Muscle of back (tissue), 11 donors: ENCODE measurements around the gene LHPP. TPM values are rescaled to one million over a fixed set of nuclear protein-coding genes. Genes with fewer than 3 reads are reported as not detected.
A peak's percentile ranks its signal among the peaks of the same experiment; 100 is the strongest.

Source experiments
- DNase-seq, 3 donors: peaks; one replicate each; pipeline versions ENCODE4 v3.0.0 to v3.0.0-alpha.2; 2013
- polyA plus RNA-seq, 10 donors: library from polyadenylated mRNA; unstranded; fragments of 120-200 nt; gene quantifications; one replicate each; pipeline ENCODE4 v1.2.1, GENCODE V29; 2013; ENCODE audit not compliant: insufficient read length in 10 of 10

LHPP gene
- polyA plus RNA-seq, 10 donors: 5.2 to 8.6 (median 7.5) TPM

DNA sequence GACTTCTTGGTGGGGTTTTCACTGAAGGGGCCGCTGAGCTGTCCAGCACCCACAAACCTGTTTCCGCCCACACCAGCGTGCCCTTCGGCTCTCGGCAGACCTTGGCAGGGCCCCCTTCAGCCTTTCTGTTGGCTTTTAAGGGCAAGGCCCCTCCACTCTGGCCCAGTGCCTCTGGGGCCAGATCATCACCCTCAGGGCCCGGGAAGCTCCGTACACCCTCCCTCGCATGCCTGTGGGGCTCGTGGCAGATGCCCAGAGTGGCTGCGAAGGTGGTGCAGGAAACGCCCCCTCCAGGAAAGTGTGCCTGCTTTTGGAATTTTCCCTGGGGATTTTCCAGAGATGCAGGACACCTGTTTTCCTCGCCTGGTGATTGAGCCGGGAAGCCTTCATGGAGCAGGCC is 7.0 kb downstream of the LHPP start:
- no peak for DNase-seq

- DNase-seq: no peak
These were observed 8.4 kb downstream of the LHPP start for GRCh38 chr10:124469956-124470484.

DNA sequence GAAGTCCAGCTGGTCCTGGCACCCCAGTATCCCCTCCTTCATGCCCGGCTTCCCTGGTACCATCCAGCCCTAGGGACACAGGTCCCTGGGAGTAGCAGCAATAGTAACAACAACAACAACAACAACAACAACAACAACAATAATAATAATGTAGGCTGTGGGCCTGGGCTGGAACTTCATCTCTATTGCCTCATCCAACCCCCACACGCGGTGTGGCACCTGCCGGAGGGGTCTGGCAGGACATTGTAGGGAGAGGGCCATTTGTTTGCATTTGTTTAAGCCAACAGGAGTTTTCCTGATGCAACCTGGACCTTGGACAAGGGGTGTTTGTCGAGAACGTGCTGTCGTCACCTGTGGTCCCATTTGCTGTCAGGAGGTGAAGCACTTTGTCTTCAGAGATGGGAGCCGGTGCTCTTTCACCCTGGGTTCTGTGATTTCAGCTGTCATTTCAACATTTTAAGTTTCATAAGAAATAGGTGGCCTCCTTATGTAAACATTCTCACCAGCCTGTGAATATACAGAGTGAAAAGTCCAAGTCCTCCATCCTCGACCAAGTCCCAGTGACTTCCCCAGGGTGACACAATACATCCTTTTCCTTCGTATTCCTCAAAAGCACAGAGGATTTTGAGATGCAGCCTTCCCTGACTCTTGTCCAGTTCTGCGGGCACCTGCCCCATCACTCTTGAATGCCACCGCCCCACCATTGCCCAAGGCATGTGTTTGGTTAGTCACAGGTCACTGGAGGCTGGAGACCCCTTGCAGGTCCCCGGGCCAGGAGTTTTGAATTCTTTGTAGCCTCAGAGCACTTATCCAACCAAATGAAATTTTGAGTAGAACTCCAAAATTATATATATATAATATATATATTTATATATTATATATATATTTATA is 9.2 kb downstream of the LHPP start:
- no peak for DNase-seq

GRCh38 chr10:124472071-124472470 is 10.4 kb downstream of the LHPP start:
- no peak for DNase-seq

DNA sequence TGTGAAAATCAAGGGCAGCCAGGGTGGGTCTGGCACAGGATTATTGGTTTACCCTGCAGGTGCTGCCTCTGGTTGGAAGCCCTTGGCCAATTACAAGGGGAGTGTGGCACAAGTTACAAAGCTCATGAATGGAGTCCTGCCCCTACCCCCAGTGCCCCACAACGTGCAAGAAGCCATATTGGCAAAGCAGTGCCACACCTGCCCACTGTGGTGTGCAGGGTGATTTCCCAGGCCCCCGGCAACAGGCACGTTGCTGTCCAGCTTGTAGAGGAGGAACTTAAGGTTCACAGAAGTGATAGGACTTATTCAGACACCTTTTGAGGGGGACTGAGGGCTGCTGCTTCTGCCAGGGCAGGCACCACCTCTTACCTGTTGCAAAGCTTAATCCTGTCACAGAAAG is 11.4 kb downstream of the LHPP start:
- no peak for DNase-seq

DNA sequence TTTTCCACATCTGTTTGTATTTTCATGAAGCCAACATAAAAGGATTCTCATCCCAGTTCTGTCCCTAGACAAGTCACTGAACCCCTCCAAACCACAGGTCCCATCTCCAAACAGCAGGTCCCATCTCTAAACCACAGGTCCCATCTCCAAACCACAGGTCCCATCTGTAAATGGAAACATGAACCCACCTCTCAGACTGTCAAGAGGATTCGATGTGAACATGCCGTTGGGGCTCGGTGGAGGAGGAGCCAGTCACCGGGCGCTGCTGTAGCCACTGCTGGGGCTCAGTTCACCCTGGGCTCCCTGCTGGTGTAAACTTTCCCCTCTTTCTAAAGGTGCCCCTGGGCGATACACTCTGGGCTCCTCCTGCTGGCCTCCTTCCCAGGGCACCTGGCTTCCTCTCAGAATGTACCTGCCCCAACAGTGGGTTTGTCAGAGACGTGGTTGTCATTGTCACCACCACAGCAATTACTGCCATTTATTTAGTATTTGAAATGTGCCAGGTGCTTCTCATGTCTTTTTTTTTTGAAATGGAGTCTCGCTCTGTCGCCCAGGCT is 13.0 kb downstream of the LHPP start:
- DNase-seq: no peak

DNA sequence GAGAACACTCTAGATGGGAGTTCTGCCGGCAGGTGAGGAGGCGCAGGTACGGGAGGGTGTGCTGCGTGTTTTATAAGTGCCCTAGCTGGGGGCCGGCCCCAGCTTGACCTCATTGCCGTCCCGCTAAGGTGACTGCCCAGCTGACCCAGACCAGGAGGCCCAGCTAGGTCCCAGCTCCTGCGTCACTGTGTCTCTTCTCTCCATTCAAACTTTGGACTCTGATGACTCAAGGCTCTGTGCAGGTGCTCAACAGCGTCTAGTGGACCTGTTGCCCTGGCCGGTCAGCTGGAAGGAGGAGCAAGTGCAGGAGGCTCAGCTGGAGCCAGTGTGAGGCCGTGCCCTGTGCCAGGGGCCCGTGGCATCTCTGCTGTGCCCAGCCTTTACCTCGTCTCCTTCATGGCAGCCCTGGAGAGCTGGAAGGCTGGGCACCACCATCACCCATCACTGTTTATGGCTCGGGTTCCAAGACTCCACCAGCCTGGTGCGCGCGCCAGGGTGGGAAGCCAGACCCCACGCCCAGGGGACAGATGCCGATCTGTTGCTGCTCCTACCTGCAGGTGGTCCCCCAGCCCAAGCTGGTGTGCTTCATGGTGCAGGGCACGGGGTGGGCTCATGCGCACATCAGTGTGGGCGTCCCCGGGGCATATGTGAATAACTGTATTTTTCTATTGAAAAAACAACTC is 14.6 kb downstream of the LHPP start:
- no peak for DNase-seq

GRCh38 chr10:124477614-124478363 is 16.2 kb downstream of the LHPP start:
- DNase-seq: no peak

DNA sequence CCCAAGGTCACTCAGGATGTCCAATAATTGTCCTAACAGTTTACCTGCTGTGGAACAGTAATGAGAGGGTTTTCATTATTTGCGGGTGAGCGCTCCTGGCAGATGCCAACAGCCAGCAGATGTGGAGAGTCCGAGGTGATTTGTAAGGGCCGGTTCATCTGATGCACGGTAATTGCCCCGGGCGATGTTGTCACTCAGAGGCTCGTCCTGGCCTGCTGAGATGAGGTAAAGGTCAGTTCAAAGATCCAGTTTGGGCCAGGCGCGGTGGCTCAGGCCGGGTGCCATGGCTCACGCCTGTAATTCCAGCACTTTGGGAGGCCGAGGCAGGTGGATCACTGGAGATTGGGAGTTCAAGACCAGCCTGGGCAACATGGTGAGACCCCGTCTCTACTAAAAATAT is 16.9 kb downstream of the LHPP start:
- DNase-seq: no peak

DNA sequence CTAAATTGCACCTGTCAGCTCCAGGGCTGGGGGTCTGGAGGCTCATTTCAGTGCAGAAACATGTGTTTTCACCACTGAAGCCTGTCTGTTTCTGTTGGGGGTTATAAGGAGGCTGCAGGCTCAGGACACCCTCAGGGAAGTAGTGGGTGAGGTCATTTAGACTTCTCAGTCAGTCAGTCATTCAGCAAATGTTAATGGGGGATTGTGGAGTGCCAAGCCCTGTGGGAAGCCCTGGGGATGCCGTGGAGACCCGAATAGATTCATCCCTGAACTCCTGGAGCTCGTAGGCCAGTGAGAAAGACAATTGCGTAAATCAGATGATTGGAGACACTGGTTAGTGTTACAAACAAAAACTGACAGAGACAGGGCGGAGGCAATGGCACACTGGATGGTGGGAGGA is 19.2 kb downstream of the LHPP start:
- DNase-seq: no peak

- no peak for DNase-seq
These were observed 20.1 kb downstream of the LHPP start for GRCh38 chr10:124481717-124482116.

DNA sequence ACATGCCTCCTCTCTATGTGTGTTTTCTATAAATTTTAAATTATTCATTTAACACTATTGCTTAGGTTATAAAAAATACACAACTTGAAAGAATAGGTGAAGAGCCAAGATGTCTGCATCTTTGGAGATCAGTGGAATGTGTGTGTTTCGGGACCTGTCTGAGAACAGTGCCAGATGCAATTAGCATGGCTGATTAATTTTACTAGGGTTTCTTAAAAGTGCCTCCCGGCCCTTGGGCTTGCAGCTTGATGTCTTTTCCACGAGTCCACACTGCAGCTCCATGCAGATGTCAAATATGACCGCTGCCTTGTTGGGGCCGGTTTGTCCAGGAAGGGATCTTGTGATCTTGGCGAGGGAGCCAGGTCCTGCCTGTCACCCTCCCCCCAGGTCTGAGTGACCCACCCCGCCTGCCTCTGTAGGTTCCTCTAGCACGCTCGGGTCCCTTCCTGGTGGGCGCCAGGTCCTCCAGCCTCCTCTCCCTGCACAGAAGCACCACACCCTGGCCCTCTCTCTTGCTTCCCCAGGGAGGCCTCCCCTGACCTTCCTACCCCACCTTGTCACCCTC is 20.7 kb downstream of the LHPP start:
- DNase-seq: no peak

DNA sequence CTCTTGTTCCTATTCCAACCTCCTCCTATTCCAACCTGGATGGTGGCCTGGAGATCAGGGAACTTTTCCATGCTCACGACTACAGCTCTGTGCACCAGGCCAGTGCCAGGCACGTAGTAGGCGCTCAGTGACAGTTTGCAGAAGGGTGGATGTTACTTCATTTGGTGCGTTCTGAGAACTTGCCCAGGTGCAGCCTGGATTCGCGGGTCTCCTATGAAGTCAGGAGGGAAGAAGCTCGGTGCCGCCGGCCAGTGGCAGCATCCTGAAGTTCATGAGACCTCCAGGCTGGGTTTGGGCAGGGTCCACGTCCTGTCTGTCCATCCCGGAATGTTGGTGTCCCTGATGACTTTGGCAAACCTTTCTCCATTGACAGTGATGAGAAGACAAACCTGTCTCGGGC is 21.3 kb downstream of the LHPP start:
- no peak for DNase-seq

- no peak for DNase-seq
These were observed 22.4 kb downstream of the LHPP start for GRCh38 chr10:124484031-124484430.

- no peak for DNase-seq
These were observed 23.0 kb downstream of the LHPP start for GRCh38 chr10:124484661-124485060.

GRCh38 chr10:124486635-124487034 is 25.0 kb downstream of the LHPP start:
- no peak for DNase-seq

GRCh38 chr10:124491105-124491504 is 29.5 kb downstream of the LHPP start:
- DNase-seq: no peak

GRCh38 chr10:124492266-124492665 is 30.6 kb downstream of the LHPP start:
- DNase-seq: no peak

DNA sequence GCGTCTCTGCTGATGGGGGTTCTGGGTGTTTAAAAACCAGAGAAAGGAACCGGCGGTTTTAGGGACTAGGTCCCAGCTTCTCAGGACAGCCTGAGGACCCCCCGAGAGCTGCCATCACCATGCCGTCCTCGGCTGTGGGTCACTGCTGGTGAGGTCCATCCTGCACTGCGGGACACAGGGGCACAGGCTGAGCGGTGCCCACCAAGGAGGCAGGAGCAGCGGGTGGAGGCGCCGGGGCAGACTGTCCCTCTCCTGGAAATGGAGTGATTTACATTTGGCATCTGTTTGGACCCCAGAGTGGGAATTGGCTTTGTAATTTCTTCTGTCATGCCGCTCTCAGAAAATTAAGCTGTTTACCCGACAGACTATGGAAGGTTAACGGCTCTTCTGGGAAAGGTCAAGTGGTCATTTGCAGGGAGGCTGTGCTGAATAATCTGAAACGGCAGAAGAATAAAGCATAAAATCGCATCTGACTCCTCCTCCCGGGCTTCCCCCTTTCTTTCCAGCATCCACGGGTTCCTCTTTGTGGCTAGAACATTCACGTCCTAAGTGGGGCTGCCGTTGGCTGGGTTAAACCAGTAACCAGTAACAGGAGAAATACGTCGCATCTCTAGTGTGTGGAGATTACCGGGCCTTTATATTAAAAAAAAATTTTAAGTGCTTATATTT is 31.7 kb downstream of the LHPP start:
- no peak for DNase-seq

GRCh38 chr10:124494046-124494807 is 32.6 kb downstream of the LHPP start:
- peak in 2 of 3 donors; percentile 9 to 39 for DNase-seq
